ENCODE data around the gene DNMT1.

- TF ChIP-seq, protein P1, sequence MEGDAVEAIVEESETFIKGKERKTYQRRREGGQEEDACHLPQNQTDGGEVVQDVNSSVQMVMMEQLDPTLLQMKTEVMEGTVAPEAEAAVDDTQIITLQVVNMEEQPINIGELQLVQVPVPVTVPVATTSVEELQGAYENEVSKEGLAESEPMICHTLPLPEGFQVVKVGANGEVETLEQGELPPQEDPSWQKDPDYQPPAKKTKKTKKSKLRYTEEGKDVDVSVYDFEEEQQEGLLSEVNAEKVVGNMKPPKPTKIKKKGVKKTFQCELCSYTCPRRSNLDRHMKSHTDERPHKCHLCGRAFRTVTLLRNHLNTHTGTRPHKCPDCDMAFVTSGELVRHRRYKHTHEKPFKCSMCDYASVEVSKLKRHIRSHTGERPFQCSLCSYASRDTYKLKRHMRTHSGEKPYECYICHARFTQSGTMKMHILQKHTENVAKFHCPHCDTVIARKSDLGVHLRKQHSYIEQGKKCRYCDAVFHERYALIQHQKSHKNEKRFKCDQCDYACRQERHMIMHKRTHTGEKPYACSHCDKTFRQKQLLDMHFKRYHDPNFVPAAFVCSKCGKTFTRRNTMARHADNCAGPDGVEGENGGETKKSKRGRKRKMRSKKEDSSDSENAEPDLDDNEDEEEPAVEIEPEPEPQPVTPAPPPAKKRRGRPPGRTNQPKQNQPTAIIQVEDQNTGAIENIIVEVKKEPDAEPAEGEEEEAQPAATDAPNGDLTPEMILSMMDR (IDR thresholded peaks at IDR 0.05): no peak
- TF ChIP-seq EP300 (IDR thresholded peaks at IDR 0.05; ENCODE audit: low read depth) (no peak), POLR2AphosphoS5 (IDR thresholded peaks at IDR 0.05) (no peak), POLR2A (IDR thresholded peaks at IDR 0.05) (no peak)
Measured at GRCh38 chr19:10230173-10230860, 35.6 kb upstream of the DNMT1 start.

Data from transverse colon (tissue), 4 donors.